Measurements from ENCODE around the gene HSH2D. TPM values are rescaled to one million over a fixed set of nuclear protein-coding genes. Genes with fewer than 3 reads are reported as not detected.

The HSH2D gene
- total and polyA plus RNA-seq, 9 of the 15 experiments (the other 6 are each of a cell fraction or from before 2014, with no cell fraction given): 0.03 to 1.1 (median 0.35) TPM; not detected in 1

- TF ChIP-seq U2AF2 (optimal IDR thresholded peaks at IDR 0.05; ENCODE audit: low read depth, low read length) (no peak), SRSF7 (optimal IDR thresholded peaks at IDR 0.05; ENCODE audit: low read depth, low read length) (no peak)
These were observed 30.7 kb upstream of the HSH2D start (continued) for GRCh38 chr19:16112778-16113177.

- H3K36me3 ChIP-seq (ENCODE audit: control insufficient read depth, insufficient read depth, low read length): peaks cover 44% of the 10 kb centered on the region; the same call in 2 of the 3 replicates
- no peak overlapping the region for H3K4me2 ChIP-seq (ENCODE audit: insufficient read depth, low read length)
- BruUV-seq (replicated peaks): no TSS peak
- H3K4me3 ChIP-seq: no peak overlapping the region
- H3K27ac ChIP-seq (ENCODE audit: extremely low read depth, low read depth, low read length): no peak overlapping the region
- H2AFZ ChIP-seq (ENCODE audit: low read depth, low read length): no peak overlapping the region
- intact Hi-C loops (cut with micrococcal nuclease) (loop anchor here (5.0 kb wide), 1 partner anchor 39 kb away; no protein-coding TSS in a partner anchor), in situ Hi-C loops (cut with MboI) (no loop called here)
- no peaks in the 10 kb centered on the region for H3K27me3 ChIP-seq (ENCODE audit: control insufficient read depth in 2 of 2, insufficient read depth in 2 of 2, low read length in 2 of 2)
- TF ChIP-seq ZFP36 (IDR thresholded peaks at IDR 0.05; ENCODE audit: low read depth, low read length, partially characterized antibody): peak; percentile 21
- TF ChIP-seq FOXK1 (CRISPR knock-in tag; IDR thresholded peaks at IDR 0.05; ENCODE audit: borderline replicate concordance): no peak
- no peak for TF ChIP-seq ZNF174 (CRISPR knock-in tag; IDR thresholded peaks at IDR 0.05)
- TF ChIP-seq CBFA2T3 (IDR thresholded peaks at IDR 0.05): 0 out of 2 replicates have a peak, but pooled peaks have one; percentile 7
- no peak for TF ChIP-seq ZNF551 (CRISPR knock-in tag; IDR thresholded peaks at IDR 0.05)
- no peak for TF ChIP-seq MAZ (CRISPR knock-in tag; conservative IDR thresholded peaks at IDR 0.05 in 1 of 2, IDR thresholded peaks at IDR 0.05 in 1 of 2)
- TF ChIP-seq SRF (CRISPR knock-in tag; IDR thresholded peaks at IDR 0.05): no peak
- TF ChIP-seq RBM25 (IDR thresholded peaks at IDR 0.05; ENCODE audit: low read depth, low read length, severe bottlenecking): peak; percentile 32
- TF ChIP-seq RBM14 (IDR thresholded peaks at IDR 0.05; ENCODE audit: borderline replicate concordance, insufficient read depth, low read depth, low read length): no peak
- H3K4me1 ChIP-seq (replicated peaks in 1 of 2; ENCODE audit: control insufficient read depth in 2 of 2, insufficient read depth in 2 of 2, low read length in 2 of 2): peaks cover 20 to 22% of the 10 kb centered on the region in 2 experiments
- POLR2A ChIA-PET: interaction anchor here (0.9 to 2.3 kb wide), 2 partner anchors 65 to 72 kb away, joined by 3 to 7 read pairs; partner anchors contain the start of gene FAM32A
- FAIRE-seq (no peak), DNase-seq (ENCODE audit: extremely low read depth in 1 of 4, low spot score in 3 of 4) (peak in 1 of 4 experiments; percentile 21), ATAC-seq (no peak)
- H3K79me2 ChIP-seq (ENCODE audit: control insufficient read depth, insufficient read depth, low read length): peaks cover 43% of the 10 kb centered on the region
- 85% methylated on average over 3 of the region's 3 CpGs for WGBS (ENCODE audit: insufficient coverage, low coverage, missing lambda C conversion rate)
- CTCF ChIA-PET (ENCODE audit: low intra/inter-chr PET ratio): no interaction called here
- no peaks in the 10 kb centered on the region for H3K9me3 ChIP-seq (replicated peaks; ENCODE audit: control insufficient read depth, insufficient read depth, low read depth, low read length)
- H3K9ac ChIP-seq (ENCODE audit: insufficient read depth in 1 of 2, low read depth in 2 of 2, low read length in 2 of 2): peak overlapping the region in 1 of 2 experiments; percentile 50; a peak in 1 of 4 replicates
- H4K20me1 ChIP-seq (replicated peaks; ENCODE audit: control insufficient read depth, insufficient read depth, low read length): peaks cover 17% of the 10 kb centered on the region
- H3K9me1 ChIP-seq (ENCODE audit: control insufficient read depth, insufficient read depth, low read length): no peaks in the 10 kb centered on the region
These were observed 29.8 kb upstream of the HSH2D start for GRCh38 chr19:16113727-16114126.

Measured in K562 (cell line).